Epithelial cell of prostate (primary cell): ENCODE results near the gene SPRED3.
"Not testable (repeated sequence)": the region's sequence is repeated elsewhere in the genome, so short reads cannot be mapped to it uniquely, and the experiment has no call there.

ENCODE experiments used
- DNase-seq: peaks from one replicate; pipeline ENCODE4 v3.0.0-alpha.2; 2011; ENCODE audit warnings: low read depth, low spot score
- H3K27ac ChIP-seq: fragments of 450-650 bp; 2 replicates; pipeline ENCODE4 v1.5.1; 2017; ENCODE audit warnings: mild to moderate bottlenecking

Gene SPRED3

GRCh38 chr19:38412491-38412890, 24.0 kb downstream of the SPRED3 start:
- no peak overlapping the region for H3K27ac ChIP-seq
- DNase-seq = no peak

GRCh38 chr19:38412961-38413360, 24.5 kb downstream of the SPRED3 start:
- H3K27ac ChIP-seq = no peak overlapping the region
- no peak for DNase-seq

GRCh38 chr19:38413416-38413815, 24.9 kb downstream of the SPRED3 start:
- H3K27ac ChIP-seq = no peak overlapping the region

GRCh38 chr19:38417146-38417543, 28.6 kb downstream of the SPRED3 start:
- no peak overlapping the region for H3K27ac ChIP-seq
- DNase-seq = no peak

More at GRCh38 chr19:38413416-38413815, 24.9 kb downstream of the SPRED3 start:
- no peak for DNase-seq

- DNase-seq = no peak
- no peak overlapping the region for H3K27ac ChIP-seq
These were observed 29.3 kb downstream of the SPRED3 start for GRCh38 chr19:38417544-38418506.

GRCh38 chr19:38420935-38421334, 32.4 kb downstream of the SPRED3 start:
- H3K27ac ChIP-seq = no peak overlapping the region
- no peak for DNase-seq

- no peak for DNase-seq
- no peak overlapping the region for H3K27ac ChIP-seq
These were observed 33.4 kb downstream of the SPRED3 start for GRCh38 chr19:38421856-38422255.

- DNase-seq = no peak
- no peak overlapping the region for H3K27ac ChIP-seq
These were observed 33.9 kb downstream of the SPRED3 start for GRCh38 chr19:38422438-38422837.

- H3K27ac ChIP-seq = no peak overlapping the region
- no peak for DNase-seq
These were observed 35.8 kb downstream of the SPRED3 start for GRCh38 chr19:38424272-38424671.

- no peak overlapping the region for H3K27ac ChIP-seq
- DNase-seq = no peak
These were observed 36.8 kb downstream of the SPRED3 start for GRCh38 chr19:38425222-38425809.

GRCh38 chr19:38425810-38426466, 37.4 kb downstream of the SPRED3 start, which contains the start of gene RASGRP4:
RASGRP4 (minus strand) TSS chr19:38426219; CDS start chr19:38426091, 128 bp downstream.
- H3K27ac ChIP-seq = no peak within 1 kb of the TSS
- DNase-seq = no peak

GRCh38 chr19:38427035-38427677, 38.7 kb downstream of the SPRED3 start:
- DNase-seq, H3K27ac ChIP-seq: not testable (repeated sequence)

- no peak overlapping the region for H3K27ac ChIP-seq
- no peak for DNase-seq
These were observed 40.7 kb downstream of the SPRED3 start for GRCh38 chr19:38429055-38429810.

- H3K27ac ChIP-seq = no peak overlapping the region
These were observed 41.3 kb downstream of the SPRED3 start for GRCh38 chr19:38429811-38430156.

GRCh38 chr19:38430931-38431330, 42.4 kb downstream of the SPRED3 start:
- no peak for DNase-seq
- H3K27ac ChIP-seq = no peak overlapping the region

More at GRCh38 chr19:38429811-38430156, 41.3 kb downstream of the SPRED3 start:
- no peak for DNase-seq

GRCh38 chr19:38433268-38433733, 44.8 kb downstream of the SPRED3 start, which contains the start of gene RYR1:
RYR1 (plus strand) TSS chr19:38433691; CDS start chr19:38433830, 139 bp downstream.
- DNase-seq = no peak
- no peak within 1 kb of the TSS for H3K27ac ChIP-seq

GRCh38 chr19:38434549-38435051, 46.1 kb downstream of the SPRED3 start:
- H3K27ac ChIP-seq = no peak overlapping the region
- DNase-seq = no peak

GRCh38 chr19:38437295-38437694, 48.8 kb downstream of the SPRED3 start:
- no peak overlapping the region for H3K27ac ChIP-seq
- DNase-seq = no peak

GRCh38 chr19:38437917-38438316, 49.4 kb downstream of the SPRED3 start:
- no peak overlapping the region for H3K27ac ChIP-seq
- no peak for DNase-seq
